ENCODE measurements around the gene ITGA8. TPM values are rescaled to one million over a fixed set of nuclear protein-coding genes. Genes with fewer than 3 reads are reported as not detected.
A peak's percentile ranks its signal among the peaks of the same experiment; 100 is the strongest.

The ITGA8 gene
- total and polyA plus RNA-seq, 9 donors, result 3.5 to 58.0 (median 6.8) TPM

- Histone ChIP-seq H3K4me3 (no peak overlapping the region), H3K27ac (no peak overlapping the region), H3K27me3 (no peaks in the 10 kb centered on the region), H3K4me1 (ENCODE audit: insufficient read depth) (peaks cover 6% of the 10 kb centered on the region), H3K36me3 (no peaks in the 10 kb centered on the region), H3K9me3 (no peaks in the 10 kb centered on the region)
- intact Hi-C loops (cut with DNase I), result loop anchor here in 1 of 4 donors (5.0 to 10.0 kb wide), 2 partner anchors 52 to 1574 kb away; no protein-coding TSS in a partner anchor
- TF ChIP-seq CTCF (IDR thresholded peaks at IDR 0.05), result no peak
- no peak for TF ChIP-seq POLR2A (IDR thresholded peaks at IDR 0.05)
- no peak for TF ChIP-seq EP300 (IDR thresholded peaks at IDR 0.05)
- no peak for DNase-seq
- 22 to 39% (median 38%) methylated on average over 3 of the region's 3 CpGs for WGBS, 3 donors
Observed at GRCh38 chr10:15742836-15743235, 23.1 kb upstream of the ITGA8 start.

- no peaks in the 10 kb centered on the region for H3K36me3 ChIP-seq
- peaks cover 10% of the 10 kb centered on the region for H3K4me1 ChIP-seq (ENCODE audit: insufficient read depth)
- no peaks in the 10 kb centered on the region for H3K9me3 ChIP-seq
- no peaks in the 10 kb centered on the region for H3K27me3 ChIP-seq
- 72 to 87% (median 73%) methylated on average over 4 to 5 of the region's 5 CpGs for WGBS, 3 donors
- TF ChIP-seq POLR2A (IDR thresholded peaks at IDR 0.05), result no peak
- TF ChIP-seq EP300 (IDR thresholded peaks at IDR 0.05), result no peak
- no peak for TF ChIP-seq CTCF (IDR thresholded peaks at IDR 0.05)
- H3K27ac ChIP-seq, result no peak overlapping the region
- intact Hi-C loops (cut with DNase I), result loop anchor here in 1 of 4 donors (5.0 to 10.0 kb wide), 2 partner anchors 53 to 1575 kb away; no protein-coding TSS in a partner anchor
- H3K4me3 ChIP-seq, result no peak overlapping the region
- no peak for DNase-seq
Observed at GRCh38 chr10:15742102-15742501, 22.4 kb upstream of the ITGA8 start.

GRCh38 chr10:15741581-15741980, 21.9 kb upstream of the ITGA8 start:
- H3K27me3 ChIP-seq, result no peaks in the 10 kb centered on the region
- intact Hi-C loops (cut with DNase I), result loop anchor here in 1 of 4 donors (5.0 to 10.0 kb wide), 2 partner anchors 53 to 1576 kb away; no protein-coding TSS in a partner anchor
- no peak overlapping the region for H3K27ac ChIP-seq
- peaks cover 10% of the 10 kb centered on the region for H3K4me1 ChIP-seq (ENCODE audit: insufficient read depth)
- H3K4me3 ChIP-seq, result no peak overlapping the region
- H3K36me3 ChIP-seq, result no peaks in the 10 kb centered on the region
- H3K9me3 ChIP-seq, result no peaks in the 10 kb centered on the region
- TF ChIP-seq EP300 (IDR thresholded peaks at IDR 0.05) (no peak), POLR2A (IDR thresholded peaks at IDR 0.05) (no peak)
- no peak for DNase-seq
- WGBS, 3 donors, result 96 to 97% (median 96%) methylated on average over 5 of the region's 5 CpGs

GRCh38 chr10:15740261-15740660, 20.5 kb upstream of the ITGA8 start:
- H3K9me3 ChIP-seq, result no peaks in the 10 kb centered on the region
- H3K4me1 ChIP-seq (ENCODE audit: insufficient read depth), result peaks cover 10% of the 10 kb centered on the region
- H3K27ac ChIP-seq, result no peak overlapping the region
- H3K4me3 ChIP-seq, result no peak overlapping the region
- DNase-seq, result no peak
- no peaks in the 10 kb centered on the region for H3K27me3 ChIP-seq
- 90 to 96% (median 95%) methylated on average over 6 of the region's 6 CpGs for WGBS, 3 donors
- no peaks in the 10 kb centered on the region for H3K36me3 ChIP-seq
- intact Hi-C loops (cut with DNase I), result loop anchor here in 1 of 4 donors (5.0 to 10.0 kb wide), 2 partner anchors 55 to 1577 kb away; no protein-coding TSS in a partner anchor
- TF ChIP-seq EP300 (IDR thresholded peaks at IDR 0.05), result no peak
- TF ChIP-seq POLR2A (IDR thresholded peaks at IDR 0.05), result no peak
- TF ChIP-seq CTCF (IDR thresholded peaks at IDR 0.05), result no peak

GRCh38 chr10:15739254-15739970, 19.7 kb upstream of the ITGA8 start:
- H3K9me3 ChIP-seq, result no peaks in the 10 kb centered on the region
- 34 to 36% (median 36%) methylated on average over 9 of the region's 9 CpGs for WGBS, 3 donors
- intact Hi-C loops (cut with DNase I), result no loop called here
- H3K27ac ChIP-seq, result peak overlapping the region in 1 of 2 donors; percentile 72
- H3K27me3 ChIP-seq, result no peaks in the 10 kb centered on the region
- H3K36me3 ChIP-seq, result no peaks in the 10 kb centered on the region
- TF ChIP-seq CTCF (IDR thresholded peaks at IDR 0.05) (no peak), POLR2A (IDR thresholded peaks at IDR 0.05) (no peak), EP300 (IDR thresholded peaks at IDR 0.05) (no peak)
- no peak overlapping the region for H3K4me3 ChIP-seq
- peaks cover 13% of the 10 kb centered on the region for H3K4me1 ChIP-seq (ENCODE audit: insufficient read depth)
- DNase-seq, result no peak

Data from ovary (tissue), 9 donors.